Muscle of arm (tissue), 14 donors: ENCODE data around the gene TAF10. TPM values are rescaled to one million over a fixed set of nuclear protein-coding genes. Genes with fewer than 3 reads are reported as not detected.

Experiments used
- DNase-seq: peaks from one replicate; pipeline ENCODE4 v3.0.0-alpha.2; 2013
- long read RNA-seq, 11 donors: transcript quantifications; one replicate each; lab custom pipeline, GENCODE V29; 2026
- polyA plus RNA-seq, 12 donors: library from polyadenylated mRNA; unstranded; fragments of 120-200 nt; gene quantifications; one replicate each; pipeline ENCODE4 v1.2.1, GENCODE V29; 2013; ENCODE audit not compliant: insufficient read length in 12 of 12

Gene TAF10
- 100 to 1,000 TPM in 8 of 12 donors, 10 to 100 TPM in 3, not detected in 1; 54.3 to 126 (median 109) TPM for polyA plus RNA-seq
- long read RNA-seq, donor 1, full-length matches to known transcripts, result 80 of 101 reads
- long read RNA-seq, donor 1, partial matches to known transcripts, result 21 of 101 reads
- long read RNA-seq, donor 1, other reads (novel, unspliced or antisense), result 0 of 101 reads
- long read RNA-seq, donor 2, full-length matches to known transcripts, result 81 of 105 reads
- long read RNA-seq, donor 2, partial matches to known transcripts, result 24 of 105 reads
- long read RNA-seq, donor 2, other reads (novel, unspliced or antisense), result 0 of 105 reads
- long read RNA-seq, donor 3, full-length matches to known transcripts, result 38 of 38 reads
- long read RNA-seq, donor 3, partial matches to known transcripts, result 0 of 38 reads
- long read RNA-seq, donor 3, other reads (novel, unspliced or antisense), result 0 of 38 reads
- long read RNA-seq, donor 4, transcript TAF10-201 (5 exons, 1,215 nt), result major isoform, 23 of 23 reads
- long read RNA-seq, donor 4, partial matches to known transcripts, result 0 of 23 reads
- long read RNA-seq, donor 4, other reads (novel, unspliced or antisense), result 0 of 23 reads
- long read RNA-seq, donor 5, result 0 reads
- long read RNA-seq, donor 6, full-length matches to known transcripts, result 45 of 53 reads
- long read RNA-seq, donor 6, partial matches to known transcripts, result 8 of 53 reads
- long read RNA-seq, donor 6, other reads (novel, unspliced or antisense), result 0 of 53 reads
- long read RNA-seq, donor 7, transcript TAF10-201 (5 exons, 1,215 nt), result major isoform, 45 of 45 reads
- long read RNA-seq, donor 7, partial matches to known transcripts, result 0 of 45 reads
- long read RNA-seq, donor 7, other reads (novel, unspliced or antisense), result 0 of 45 reads
- long read RNA-seq, donor 8, full-length matches to known transcripts, result 86 of 102 reads
- long read RNA-seq, donor 8, partial matches to known transcripts, result 16 of 102 reads
- long read RNA-seq, donor 8, other reads (novel, unspliced or antisense), result 0 of 102 reads
- long read RNA-seq, donor 9, transcript TAF10-201 (5 exons, 1,215 nt), result major isoform, 35 of 40 reads
- long read RNA-seq, donor 9, partial matches to known transcripts, result 5 of 40 reads
- long read RNA-seq, donor 9, other reads (novel, unspliced or antisense), result 0 of 40 reads
- long read RNA-seq, donor 10, full-length matches to known transcripts, result 85 of 96 reads
- long read RNA-seq, donor 10, partial matches to known transcripts, result 11 of 96 reads
- long read RNA-seq, donor 10, other reads (novel, unspliced or antisense), result 0 of 96 reads
- long read RNA-seq, donor 11, full-length matches to known transcripts, result 68 of 78 reads
- long read RNA-seq, donor 11, partial matches to known transcripts, result 10 of 78 reads
- long read RNA-seq, donor 11, other reads (novel, unspliced or antisense), result 0 of 78 reads

GRCh38 chr11:6612213-6613041 is at the start of gene TAF10:
Gene TAF10 (minus strand): TSS chr11:6612216. CDS start chr11:6612189, 27 bp downstream.
- DNase-seq, result peak; percentile 94

DNA sequence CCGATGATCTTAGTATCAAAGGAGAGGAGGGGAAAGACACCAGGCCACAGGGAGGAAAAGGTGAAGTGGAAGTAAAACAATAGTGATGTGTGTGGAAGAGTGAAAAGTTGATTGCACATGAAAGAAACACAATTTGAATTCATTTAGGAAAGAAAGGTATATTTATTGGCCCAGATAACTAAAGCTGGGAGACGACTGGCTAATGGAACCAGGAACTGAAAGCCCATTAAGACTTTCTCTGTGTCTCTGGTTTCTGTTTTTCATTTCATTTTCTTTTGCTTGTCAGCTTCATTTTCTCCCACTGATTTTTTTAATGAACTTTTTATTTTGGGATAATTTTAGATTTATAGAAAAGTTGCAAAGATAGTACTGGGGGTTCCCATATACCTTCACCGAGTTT is 48.7 kb upstream of the TAF10 start:
- no peak for DNase-seq

- DNase-seq, result no peak
Observed at GRCh38 chr11:6658647-6659046, 46.6 kb upstream of the TAF10 start.

DNA sequence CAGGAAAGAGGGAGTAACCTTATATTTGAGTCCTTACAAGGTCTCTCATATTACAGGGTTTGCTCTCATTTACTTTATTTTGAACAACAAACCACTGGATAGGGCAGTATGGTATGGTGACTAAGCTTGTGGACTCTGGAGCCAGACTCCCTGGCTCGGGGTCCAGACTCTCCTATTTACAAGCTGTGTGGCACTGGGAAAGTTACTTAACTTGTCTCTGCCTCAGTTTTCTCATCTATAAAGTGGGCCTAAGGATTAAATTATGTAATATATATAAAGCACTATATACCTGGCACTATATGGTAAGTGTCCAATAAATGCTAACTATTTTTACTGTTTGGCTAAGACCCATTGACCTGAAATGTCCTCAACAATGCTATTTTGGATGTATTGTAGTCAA is 45.3 kb upstream of the TAF10 start:
- no peak for DNase-seq

DNA sequence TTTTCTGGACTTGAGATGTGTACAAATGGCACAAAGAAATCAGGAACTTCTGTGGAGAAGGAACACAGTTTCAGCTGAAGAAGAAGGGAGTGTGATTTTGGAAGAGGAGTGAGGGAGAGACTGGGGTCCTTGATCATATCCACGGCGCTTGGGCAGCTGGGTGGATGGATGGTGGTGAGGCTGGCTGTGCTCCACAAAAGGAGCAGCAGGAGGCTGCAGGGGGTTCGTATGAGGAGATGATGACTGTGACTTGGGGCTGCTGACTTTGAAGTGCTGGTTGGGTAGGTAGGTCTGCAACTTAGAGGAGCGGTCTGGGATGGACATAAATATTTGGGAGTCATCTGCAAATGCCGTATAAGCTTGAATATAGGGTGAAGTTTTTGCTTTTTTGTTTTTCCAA is 44.9 kb upstream of the TAF10 start:
- no peak for DNase-seq

GRCh38 chr11:6656584-6656915 is 44.5 kb upstream of the TAF10 start:
- no peak for DNase-seq

DNA sequence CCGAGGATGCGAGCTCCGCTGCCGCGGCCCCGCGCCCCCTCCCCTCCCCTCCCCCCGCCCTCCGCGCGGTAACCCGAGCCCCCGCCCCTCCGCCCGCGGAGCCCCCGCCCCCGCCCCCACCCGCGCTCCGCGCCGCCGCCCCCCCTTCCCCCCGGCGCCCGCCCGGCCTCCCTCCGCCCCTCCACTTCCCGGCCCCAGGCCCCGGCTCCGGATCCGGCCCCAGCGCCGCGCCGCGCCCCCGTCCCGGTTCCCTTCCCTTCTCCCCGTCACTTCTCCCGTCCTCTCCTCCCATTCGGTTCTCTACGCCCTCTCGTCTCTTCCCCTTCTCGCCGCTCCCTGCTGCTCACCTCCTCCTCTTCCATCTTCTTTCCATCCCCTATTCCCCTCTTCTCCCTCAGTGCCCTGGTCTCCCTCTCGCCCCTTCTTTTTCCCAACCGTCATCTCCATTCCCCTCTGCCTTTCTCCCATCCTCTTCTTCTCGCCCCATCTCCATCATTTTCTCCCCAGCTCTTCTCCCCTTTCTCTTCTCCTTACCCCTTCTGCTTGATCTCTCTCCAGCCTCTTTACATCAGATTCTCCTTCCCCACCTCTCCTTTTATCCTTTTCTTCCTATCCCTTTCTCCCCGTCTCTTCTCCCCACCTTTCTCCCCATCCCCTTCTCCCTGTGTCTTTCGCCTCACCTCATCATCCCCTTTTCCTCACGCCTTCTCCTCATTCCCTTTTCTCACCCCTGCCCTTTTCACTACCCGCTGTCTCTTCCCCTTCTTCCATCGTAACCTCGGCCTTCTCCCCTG is 44.0 kb upstream of the TAF10 start, which contains the start of gene DCHS1:
DCHS1 (minus strand) TSS at position 20 of the 794 bp plus-strand sequence. CDS start 14,196 bp downstream, outside the sequence.
- peak; percentile 70 for DNase-seq

DNA sequence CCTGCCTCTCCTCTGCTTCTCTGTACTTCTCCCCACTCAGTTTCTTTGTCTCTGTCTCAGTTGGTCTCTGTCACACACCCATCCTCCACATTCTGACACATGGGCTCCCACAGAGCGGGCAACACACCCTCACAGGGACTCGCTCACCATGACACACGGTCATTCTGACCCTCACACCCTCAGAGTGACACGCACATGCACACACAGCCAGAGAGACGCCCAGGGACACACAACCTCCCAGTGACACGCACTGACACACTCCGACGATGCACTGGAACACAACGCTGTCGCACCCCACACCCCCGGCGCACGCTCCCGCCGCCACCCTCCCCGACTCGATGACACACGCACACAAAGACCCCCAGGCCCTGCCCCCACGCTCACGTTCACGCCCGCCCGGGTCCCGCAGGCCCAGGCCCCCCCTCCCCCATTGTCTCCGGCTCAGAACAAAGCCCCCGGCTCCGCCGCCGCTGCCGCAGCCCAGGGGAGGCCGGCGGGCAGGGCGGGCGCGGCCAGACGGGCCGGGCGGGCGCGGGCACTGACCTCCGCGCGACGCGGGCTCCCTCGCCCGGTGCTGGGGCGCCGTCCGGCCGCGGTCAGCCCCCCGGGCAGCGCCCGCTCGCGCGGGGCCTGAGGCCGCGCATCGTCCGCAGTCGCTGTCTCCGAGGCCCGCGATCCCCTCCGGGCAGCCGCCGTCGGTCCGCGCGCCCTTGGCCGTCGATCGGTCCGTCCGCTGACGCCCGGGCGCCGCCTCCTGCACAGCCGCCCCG is 43.2 kb upstream of the TAF10 start:
- DNase-seq, result peak; percentile 59

GRCh38 chr11:6654281-6655019 is 42.4 kb upstream of the TAF10 start:
- no peak for DNase-seq

DNA sequence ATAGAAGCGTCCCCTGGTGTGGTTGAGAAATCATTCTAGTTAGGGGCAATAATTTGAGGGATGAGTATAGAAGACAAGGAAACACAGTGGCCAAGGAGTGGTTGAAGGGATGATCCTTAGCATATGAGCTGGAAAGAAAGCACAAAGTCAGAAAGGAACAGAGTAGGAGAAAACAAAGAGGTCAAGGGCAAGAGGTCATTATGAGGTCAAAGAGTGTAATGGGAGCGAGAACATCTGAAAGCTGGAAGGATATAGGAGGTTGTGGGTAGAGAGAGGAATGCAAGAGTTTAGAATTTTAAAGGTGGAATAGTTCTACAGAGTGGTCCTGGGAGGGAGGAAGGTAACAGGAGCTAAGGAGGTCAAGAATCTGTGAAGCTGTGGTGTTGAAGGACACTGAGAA is 41.6 kb upstream of the TAF10 start:
- DNase-seq, result no peak

DNA sequence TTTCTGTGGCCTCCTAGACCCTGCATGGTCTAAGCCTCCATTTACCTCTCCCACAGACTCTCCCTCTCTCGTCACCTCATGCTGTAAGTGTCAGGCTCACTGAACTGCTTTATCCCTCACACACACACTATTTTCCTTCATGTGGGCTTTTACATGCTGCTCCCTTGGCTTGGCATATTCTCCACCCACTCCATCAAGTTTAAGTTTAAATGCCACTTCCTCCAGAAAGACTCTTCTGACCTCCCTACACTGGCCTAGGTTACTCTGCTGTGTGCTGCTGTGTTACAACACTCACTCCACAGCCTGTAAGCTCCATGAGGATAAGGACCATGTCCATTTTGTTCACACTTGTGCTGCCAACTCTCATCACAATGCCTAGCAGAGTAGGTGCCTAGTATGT is 41.1 kb upstream of the TAF10 start:
- no peak for DNase-seq

GRCh38 chr11:6652182-6652581 is 40.2 kb upstream of the TAF10 start:
- DNase-seq, result no peak

DNA sequence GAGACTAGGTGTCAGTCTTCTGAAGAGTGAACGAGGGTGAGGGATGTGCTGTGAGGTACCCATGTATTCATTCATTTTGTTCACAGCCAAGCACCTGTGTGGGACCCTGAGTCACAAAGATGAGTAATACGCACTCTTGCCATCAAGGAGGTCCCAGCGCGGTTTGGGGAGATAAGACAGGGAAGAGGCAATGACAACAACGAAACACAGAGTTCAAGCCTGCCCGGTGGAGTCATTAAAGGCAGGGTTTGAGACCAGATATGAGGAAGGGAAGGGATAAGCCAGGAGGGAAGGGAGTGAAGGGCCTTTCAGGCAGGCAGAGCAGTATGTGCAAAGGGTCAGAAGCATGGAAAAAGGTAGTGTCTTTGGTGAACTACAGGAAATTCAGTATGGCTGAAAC is 39.0 kb upstream of the TAF10 start:
- no peak for DNase-seq

GRCh38 chr11:6650104-6650503 is 38.1 kb upstream of the TAF10 start:
- no peak for DNase-seq

DNA sequence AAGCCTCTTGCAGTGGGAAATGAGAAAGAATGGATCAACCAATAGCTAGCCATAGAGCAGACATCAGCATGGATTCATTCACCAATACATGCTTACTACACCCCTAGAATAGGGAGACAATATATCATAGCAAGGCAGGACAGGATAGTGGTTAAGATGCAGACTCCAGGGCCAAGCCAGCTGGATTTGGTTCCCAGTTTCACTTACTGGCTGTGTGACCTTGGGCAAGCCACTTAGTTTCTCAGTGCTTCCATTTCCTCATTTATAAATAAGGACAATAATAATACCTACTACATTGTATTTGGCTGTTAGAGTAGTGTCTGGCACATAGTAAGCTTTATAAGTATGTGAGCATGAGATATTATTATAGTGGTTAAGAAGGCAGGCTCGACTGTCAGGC is 36.5 kb upstream of the TAF10 start:
- DNase-seq, result no peak

- DNase-seq, result no peak
Observed at GRCh38 chr11:6647836-6648235, 35.8 kb upstream of the TAF10 start.

- peak; percentile 72 for DNase-seq
Observed at GRCh38 chr11:6646918-6647679, 35.1 kb upstream of the TAF10 start.

- DNase-seq, result peak; percentile 94
Observed at GRCh38 chr11:6646576-6646917, 34.5 kb upstream of the TAF10 start.
